ENCODE data around the gene SSX2IP. TPM values are rescaled to one million over a fixed set of nuclear protein-coding genes. Genes with fewer than 3 reads are reported as not detected.

The SSX2IP gene
- polyA plus RNA-seq, 1 experiment = 6.5 TPM

- H3K27me3 ChIP-seq (ENCODE audit: control insufficient read depth, insufficient read depth, low read length) = no peaks in the 10 kb centered on the region
- no peak for TF ChIP-seq CTCF (IDR thresholded peaks at IDR 0.05; ENCODE audit: insufficient read depth, low read depth, low read length)
- ChIA-PET POLR2A (no interaction called here), CTCF (interaction anchor here (0.9 to 2.4 kb wide), 4 partner anchors 10 to 121 kb away, joined by 3 to 11 read pairs (median 6); no protein-coding TSS in a partner anchor)
- DNase-seq (ENCODE audit: low read depth) = no peak
- H3K36me3 ChIP-seq (ENCODE audit: control insufficient read depth, insufficient read depth, low read length) = no peaks in the 10 kb centered on the region
- no peak overlapping the region for H3K4me3 ChIP-seq (ENCODE audit: low read depth, low read length)
Measured at GRCh38 chr1:84632673-84633434, 57.4 kb downstream of the SSX2IP start.

GRCh38 chr1:84632137-84632536, 58.1 kb downstream of the SSX2IP start:
- no peak for TF ChIP-seq CTCF (IDR thresholded peaks at IDR 0.05; ENCODE audit: insufficient read depth, low read depth, low read length)
- Histone ChIP-seq H3K27me3 (ENCODE audit: control insufficient read depth, insufficient read depth, low read length) (no peaks in the 10 kb centered on the region), H3K4me3 (ENCODE audit: low read depth, low read length) (no peak overlapping the region), H3K36me3 (ENCODE audit: control insufficient read depth, insufficient read depth, low read length) (no peaks in the 10 kb centered on the region)
- ChIA-PET POLR2A (no interaction called here), CTCF (interaction anchor here (0.9 to 2.4 kb wide), 4 partner anchors 10 to 122 kb away, joined by 3 to 11 read pairs (median 6); no protein-coding TSS in a partner anchor)
- DNase-seq (ENCODE audit: low read depth) = no peak

- ChIA-PET POLR2A (no interaction called here), CTCF (interaction anchor here (1.1 to 1.2 kb wide), 2 partner anchors 133 to 147 kb away, joined by 3 read pairs; no protein-coding TSS in a partner anchor)
- H3K36me3 ChIP-seq (ENCODE audit: control insufficient read depth, insufficient read depth, low read length) = no peaks in the 10 kb centered on the region
- no peak for TF ChIP-seq CTCF (IDR thresholded peaks at IDR 0.05; ENCODE audit: insufficient read depth, low read depth, low read length)
- no peak for DNase-seq (ENCODE audit: low read depth)
- H3K27me3 ChIP-seq (ENCODE audit: control insufficient read depth, insufficient read depth, low read length) = no peaks in the 10 kb centered on the region
- no peak overlapping the region for H3K4me3 ChIP-seq (ENCODE audit: low read depth, low read length)
Measured at GRCh38 chr1:84624876-84625275, 65.4 kb downstream of the SSX2IP start.

GRCh38 chr1:84621553-84621952, 68.7 kb downstream of the SSX2IP start:
- H3K36me3 ChIP-seq (ENCODE audit: control insufficient read depth, insufficient read depth, low read length) = no peaks in the 10 kb centered on the region
- CTCF ChIA-PET = interaction anchor here (0.7 to 1.7 kb wide), 9 partner anchors 8 to 133 kb away, joined by 3 to 7 read pairs (median 4); no protein-coding TSS in a partner anchor
- POLR2A ChIA-PET = no interaction called here

More at GRCh38 chr1:84621553-84621952, 68.7 kb downstream of the SSX2IP start:
- no peaks in the 10 kb centered on the region for H3K27me3 ChIP-seq (ENCODE audit: control insufficient read depth, insufficient read depth, low read length)
- no peak for TF ChIP-seq CTCF (IDR thresholded peaks at IDR 0.05; ENCODE audit: insufficient read depth, low read depth, low read length)
- H3K4me3 ChIP-seq (ENCODE audit: low read depth, low read length) = no peak overlapping the region
- DNase-seq (ENCODE audit: low read depth) = no peak

Data from BJ (cell line).